ENCODE measurements around the gene ATP2A2.
A peak's percentile ranks its signal among the peaks of the same experiment; 100 is the strongest.

GRCh38 chr12:110280392-110280778, 662 bp upstream of the ATP2A2 start:
- no peak for TF ChIP-seq EZH2 (IDR thresholded peaks at IDR 0.05; ENCODE audit: low read length, unreplicated experiment)
- peak; percentile 26; the same call in 1 of the 2 replicates for TF ChIP-seq CTCF (conservative IDR thresholded peaks at IDR 0.05; ENCODE audit: low read depth, low read length)
- no peak for TF ChIP-seq EZH2phosphoT487 (IDR thresholded peaks at IDR 0.05; ENCODE audit: borderline replicate concordance, low read length)
